Neutrophil (primary cell): ENCODE measurements around the gene EME2.

Experiments
- H3K27ac ChIP-seq: fragments of 200-600 bp; sonication (generic); 2 replicates; pipeline ENCODE4 v1.5.1; 2016; ENCODE audit warnings: mild to moderate bottlenecking, moderate library complexity
- H3K27me3 ChIP-seq: fragments of 200-600 bp; sonication (generic); 2 replicates; pipeline ENCODE4 v1.6.0; 2016; ENCODE audit warnings: mild to moderate bottlenecking
- H3K36me3 ChIP-seq: fragments of 200-600 bp; sonication (generic); 2 replicates; pipeline ENCODE4 v1.5.1; 2017
- H3K4me1 ChIP-seq, 2 experiments: fragments of 200-600 bp in 1 of 2; sonication (generic) in 1 of 2; 1 replicate in 1 of 2; 2 replicates in 1 of 2; pipeline versions ENCODE4 v1.5.1 to v1.6.1; 2013 to 2016; ENCODE audit warnings: low read depth in 1 of 2, low read length in 1 of 2, mild to moderate bottlenecking in 1 of 2, moderate library complexity in 1 of 2; ENCODE audit not compliant: control insufficient read depth in 1 of 2, insufficient read depth in 1 of 2
- H3K4me3 ChIP-seq, 2 experiments: fragments of 200-600 bp in 1 of 2; sonication (generic) in 1 of 2; 1 replicate in 1 of 2; 2 replicates in 1 of 2; pipeline ENCODE4 v1.5.1; 2013 to 2016; ENCODE audit warnings: low read depth in 1 of 2, low read length in 1 of 2, mild to moderate bottlenecking in 1 of 2, moderate library complexity in 1 of 2
- H3K9me3 ChIP-seq: fragments of 200-600 bp; sonication (generic); 2 replicates; pipeline ENCODE4 v1.5.1; 2016
- TF ChIP-seq, protein P1 (sequence below): fragments of 200-600 bp; sonication (generic); IDR thresholded peaks from 2 replicates; pipeline ENCODE4 v1.5.1; 2016; ENCODE audit warnings: antibody characterized with exemption

Gene EME2

DNA sequence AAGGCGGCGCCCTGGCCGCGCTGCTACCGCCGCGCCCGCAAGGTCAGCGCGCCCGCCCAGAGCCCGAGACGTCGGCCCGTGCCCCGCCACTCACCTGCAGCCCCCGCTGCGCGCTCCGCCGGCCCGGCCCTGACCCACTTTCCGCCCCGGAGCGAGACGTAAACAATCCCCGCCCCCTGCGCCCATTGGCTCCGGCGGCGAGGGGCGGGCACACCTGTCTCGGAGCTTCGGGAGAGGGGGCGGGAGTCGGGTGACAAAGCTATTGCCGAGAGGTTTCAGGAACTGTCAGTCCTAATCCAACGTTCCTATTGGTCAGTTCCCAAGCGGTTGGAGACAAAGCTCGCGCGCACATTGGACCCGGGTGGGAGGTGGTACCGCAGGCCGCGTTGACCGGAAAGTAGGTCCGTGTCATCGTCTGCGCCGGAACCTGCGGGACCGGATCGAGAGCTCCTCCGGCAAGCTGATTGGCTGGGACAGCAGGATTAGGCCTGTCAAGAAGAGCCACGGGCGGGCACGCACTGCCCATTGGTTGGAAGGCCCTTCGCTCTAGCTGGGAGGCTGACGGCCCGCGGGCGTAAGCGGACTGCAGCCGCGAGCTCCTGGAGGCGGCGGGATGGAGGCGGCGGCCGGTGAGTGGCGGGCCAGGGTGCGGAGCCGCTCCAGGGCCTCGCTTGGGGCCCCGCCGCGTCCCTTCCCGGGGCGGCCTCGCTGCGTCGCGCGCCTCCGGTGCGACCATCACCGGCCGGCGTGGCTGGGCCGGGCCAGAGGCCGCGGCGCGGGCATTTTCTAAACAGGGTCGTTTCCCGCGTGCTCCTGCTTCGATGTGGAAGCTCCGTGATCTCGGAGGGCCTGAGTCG is 10.0 kb downstream of the EME2 start, which contains the start of the genes NUBP2 and SPSB3:
TSS of gene NUBP2 (plus strand) at position 553 of the 857 bp plus-strand sequence. CDS start at position 614, 61 bp downstream.
TSS of gene SPSB3 (minus strand) at position 164 of the 857 bp plus-strand sequence. CDS start 1,088 bp downstream, outside the sequence.
- peaks cover 47% of the 10 kb centered on the region for H3K36me3 ChIP-seq
- H3K27ac ChIP-seq, result peak within 1 kb of the TSS; percentile 94
- peak within 1 kb of the TSS; percentile 75 to 77 for H3K4me3 ChIP-seq
- peaks cover 23 to 26% of the 10 kb centered on the region in 2 experiments for H3K4me1 ChIP-seq
- H3K27me3 ChIP-seq, result no peaks in the 10 kb centered on the region
- no peaks in the 10 kb centered on the region for H3K9me3 ChIP-seq
- TF ChIP-seq, protein P1, sequence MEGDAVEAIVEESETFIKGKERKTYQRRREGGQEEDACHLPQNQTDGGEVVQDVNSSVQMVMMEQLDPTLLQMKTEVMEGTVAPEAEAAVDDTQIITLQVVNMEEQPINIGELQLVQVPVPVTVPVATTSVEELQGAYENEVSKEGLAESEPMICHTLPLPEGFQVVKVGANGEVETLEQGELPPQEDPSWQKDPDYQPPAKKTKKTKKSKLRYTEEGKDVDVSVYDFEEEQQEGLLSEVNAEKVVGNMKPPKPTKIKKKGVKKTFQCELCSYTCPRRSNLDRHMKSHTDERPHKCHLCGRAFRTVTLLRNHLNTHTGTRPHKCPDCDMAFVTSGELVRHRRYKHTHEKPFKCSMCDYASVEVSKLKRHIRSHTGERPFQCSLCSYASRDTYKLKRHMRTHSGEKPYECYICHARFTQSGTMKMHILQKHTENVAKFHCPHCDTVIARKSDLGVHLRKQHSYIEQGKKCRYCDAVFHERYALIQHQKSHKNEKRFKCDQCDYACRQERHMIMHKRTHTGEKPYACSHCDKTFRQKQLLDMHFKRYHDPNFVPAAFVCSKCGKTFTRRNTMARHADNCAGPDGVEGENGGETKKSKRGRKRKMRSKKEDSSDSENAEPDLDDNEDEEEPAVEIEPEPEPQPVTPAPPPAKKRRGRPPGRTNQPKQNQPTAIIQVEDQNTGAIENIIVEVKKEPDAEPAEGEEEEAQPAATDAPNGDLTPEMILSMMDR, result peak; percentile 48

DNA sequence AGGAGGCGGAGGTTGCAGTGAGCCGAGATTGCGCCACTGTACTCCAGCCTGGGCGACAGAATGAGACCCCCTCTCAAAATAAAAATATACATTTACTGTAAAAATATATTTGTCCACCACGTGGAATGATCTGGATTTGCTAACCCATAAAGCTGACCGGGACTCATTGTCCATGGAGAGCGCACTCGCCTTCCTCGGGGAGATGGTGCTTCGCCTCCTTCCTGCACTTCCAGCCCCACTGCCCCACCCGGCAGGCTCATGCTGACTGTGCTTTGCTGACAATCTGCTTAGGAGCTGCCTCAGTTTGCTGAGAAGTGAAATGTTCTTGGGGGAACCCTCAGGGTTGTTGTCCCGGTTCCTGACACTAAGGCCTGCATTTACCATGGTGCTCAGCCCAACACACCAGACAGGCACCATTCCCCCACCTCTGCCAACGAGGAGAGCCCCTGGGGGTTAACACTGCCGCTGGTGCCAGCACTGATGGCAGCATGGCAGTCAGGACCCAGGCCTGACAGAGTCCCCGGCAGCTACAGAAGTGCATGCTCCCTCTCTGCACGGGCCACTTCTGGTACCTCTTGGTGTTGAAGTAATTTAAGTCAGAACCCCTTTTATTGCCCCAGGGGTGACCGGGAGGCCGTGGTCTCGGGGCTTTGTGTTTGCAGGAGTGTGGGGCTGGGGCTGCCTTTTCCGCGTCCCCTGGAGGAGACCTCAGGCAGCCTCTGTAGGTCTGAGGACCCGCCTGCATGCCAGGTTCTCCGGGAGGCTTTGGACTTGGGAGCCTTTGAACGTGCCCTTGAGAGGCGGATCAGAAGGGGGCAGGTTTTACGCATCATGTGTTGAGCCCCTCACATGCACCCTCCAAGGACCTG is 12.6 kb downstream of the EME2 start:
- Histone ChIP-seq H3K27me3 (no peaks in the 10 kb centered on the region), H3K4me1 (peaks cover 23 to 26% of the 10 kb centered on the region in 2 experiments), H3K4me3 (no peak overlapping the region), H3K9me3 (no peaks in the 10 kb centered on the region), H3K27ac (no peak overlapping the region), H3K36me3 (peaks cover 46% of the 10 kb centered on the region)
- TF ChIP-seq, protein P1, result no peak

DNA sequence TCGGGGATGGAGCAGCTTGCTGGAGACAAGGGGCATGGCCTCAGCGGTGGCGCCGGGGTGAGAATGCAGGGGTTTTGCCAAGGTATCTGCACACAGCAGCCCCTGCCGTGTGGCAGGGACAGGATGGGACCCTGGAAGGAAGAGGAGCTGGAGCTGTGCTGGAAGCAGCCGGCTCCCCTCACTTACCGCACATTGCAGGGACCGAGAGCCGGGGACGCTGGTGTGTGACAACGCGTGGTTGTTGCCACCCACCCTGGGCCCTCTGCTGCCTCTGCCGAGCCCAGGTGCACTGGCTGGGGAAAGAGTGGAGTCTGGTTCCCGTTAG is 13.2 kb downstream of the EME2 start:
- H3K4me1 ChIP-seq, result peaks cover 20 to 23% of the 10 kb centered on the region in 2 experiments
- H3K4me3 ChIP-seq, result no peak overlapping the region
- H3K27me3 ChIP-seq, result no peaks in the 10 kb centered on the region
- peaks cover 46% of the 10 kb centered on the region for H3K36me3 ChIP-seq
- no peaks in the 10 kb centered on the region for H3K9me3 ChIP-seq
- TF ChIP-seq, protein P1, result no peak
- H3K27ac ChIP-seq, result no peak overlapping the region

DNA sequence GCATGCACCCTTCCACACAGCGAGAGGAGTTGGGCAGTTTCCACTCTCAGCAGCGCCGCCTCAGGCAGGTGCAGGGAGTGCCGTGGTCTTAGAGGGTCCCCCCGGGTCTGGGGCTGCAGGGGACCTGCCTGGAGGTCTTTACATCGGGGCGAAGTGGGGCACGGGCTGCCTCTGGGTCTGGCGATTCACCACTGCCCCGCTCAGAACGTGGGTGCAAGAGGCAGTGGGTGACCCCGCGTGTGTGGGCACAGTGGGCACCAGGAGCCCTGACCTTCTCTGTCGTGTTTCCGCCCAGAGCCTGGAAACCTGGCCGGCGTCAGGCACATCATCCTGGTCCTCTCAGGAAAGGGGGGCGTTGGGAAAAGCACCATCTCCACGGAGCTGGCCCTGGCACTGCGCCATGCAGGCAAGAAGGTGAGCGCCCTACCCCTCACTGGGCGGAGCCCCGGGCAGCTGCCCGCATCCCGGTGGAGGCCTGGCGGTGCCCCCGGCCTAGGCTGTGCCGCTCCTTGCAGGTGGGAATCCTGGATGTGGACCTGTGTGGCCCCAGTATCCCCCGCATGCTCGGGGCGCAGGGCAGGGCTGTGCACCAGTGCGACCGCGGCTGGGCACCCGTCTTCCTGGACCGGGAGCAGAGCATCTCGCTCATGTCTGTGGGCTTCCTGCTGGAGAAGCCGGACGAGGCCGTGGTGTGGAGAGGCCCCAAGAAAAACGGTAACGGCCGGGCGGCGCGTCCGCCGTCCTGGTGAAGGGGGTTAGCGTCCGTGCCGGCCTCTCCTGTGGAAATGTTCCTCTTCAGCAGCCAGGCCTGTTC is 13.8 kb downstream of the EME2 start:
- H3K27me3 ChIP-seq, result no peaks in the 10 kb centered on the region
- peaks cover 13 to 17% of the 10 kb centered on the region in 2 experiments for H3K4me1 ChIP-seq
- H3K27ac ChIP-seq, result no peak overlapping the region
- H3K4me3 ChIP-seq, result no peak overlapping the region
- H3K36me3 ChIP-seq, result peaks cover 46% of the 10 kb centered on the region
- no peaks in the 10 kb centered on the region for H3K9me3 ChIP-seq
- TF ChIP-seq, protein P1, result no peak

DNA sequence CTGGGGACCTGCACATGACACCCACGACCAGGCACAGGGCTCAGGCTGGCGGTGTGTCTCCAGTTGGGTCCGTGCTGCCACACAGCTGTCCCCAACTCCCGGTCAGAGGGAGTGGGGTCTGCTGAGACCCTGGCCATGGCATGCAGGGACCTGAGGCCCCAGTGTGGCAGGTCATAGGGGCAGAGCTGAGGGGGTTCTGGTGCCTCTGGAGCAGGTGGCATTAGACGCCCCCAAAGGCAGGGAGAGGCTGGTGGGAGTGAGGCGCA is 14.4 kb downstream of the EME2 start:
- no peak overlapping the region for H3K4me3 ChIP-seq
- TF ChIP-seq, protein P1, result no peak
- H3K9me3 ChIP-seq, result no peaks in the 10 kb centered on the region
- no peak overlapping the region for H3K27ac ChIP-seq
- H3K4me1 ChIP-seq, result peaks cover 8 to 12% of the 10 kb centered on the region in 2 experiments
- no peaks in the 10 kb centered on the region for H3K27me3 ChIP-seq
- peaks cover 52% of the 10 kb centered on the region for H3K36me3 ChIP-seq
